A549 (cell line): ENCODE measurements around the gene WSB2. TPM values are rescaled to one million over a fixed set of nuclear protein-coding genes. Genes with fewer than 3 reads are reported as not detected.

Experiments used
- ATAC-seq, 2 experiments: fragments of 200-7000 bp in 1 of 2; fragments of >200 bp in 1 of 2; cut with Nextera tagmentation in 1 of 2; cut with Tn5 transposase in 1 of 2; 3 replicates each; pipeline versions ENCODE4 v1.8.0 to v1.9.1; 2018 to 2020; ENCODE audit warnings: mild to moderate bottlenecking in 1 of 2, moderate library complexity in 1 of 2
- CTCF ChIA-PET: fragments of 300-600 bp; sonication (Branson Sonifier 250); formaldehyde crosslinking; extraction: SDS; loops from one replicate; lab custom pipeline; 2021; ENCODE audit warnings: antibody characterized with exemption, inconsistent platforms; lab: Yijun Ruan, JAX
- POLR2A ChIA-PET: fragments of 350-600 bp; formaldehyde crosslinking; extraction: SDS; loops from one replicate; lab custom pipeline; 2021; ENCODE audit warnings: antibody characterized with exemption, inconsistent platforms; lab: Yijun Ruan, JAX
- DNase-seq, 2 experiments: peaks; one replicate each; pipeline versions ENCODE4 v3.0.0 to v3.0.0-alpha.2; 2011 to 2016; ENCODE audit warnings: low read depth in 1 of 2, low spot score in 1 of 2
- FAIRE-seq: peaks from 2 replicates; lab custom pipeline; 2011; peaks lifted over from hg19 to GRCh38; lab: Jason Lieb, UNC
- H3K27ac ChIP-seq, 2 experiments: fragments of >200 bp; sonication (Bioruptor Twin); formaldehyde crosslinking; 3 replicates each; pipeline ENCODE4 v1.5.1; 2016 to 2017
- H3K4me1 ChIP-seq: fragments of >200 bp; sonication (Bioruptor Twin); formaldehyde crosslinking; 3 replicates; pipeline ENCODE4 v1.6.1; 2016
- H3K4me2 ChIP-seq: fragments of >200 bp; sonication (Bioruptor Twin); formaldehyde crosslinking; 3 replicates; pipeline ENCODE4 v1.6.1; 2016
- H3K4me3 ChIP-seq: fragments of >200 bp; sonication (Bioruptor Twin); formaldehyde crosslinking; 3 replicates; pipeline ENCODE4 v1.5.1; 2016
- H3K9me3 ChIP-seq: fragments of >200 bp; sonication (Bioruptor Twin); formaldehyde crosslinking; 3 replicates; pipeline ENCODE4 v1.6.1; 2016
- BHLHE40 ChIP-seq: IDR thresholded peaks from 2 replicates; pipeline ENCODE4 v1.6.1; 2012; ENCODE audit warnings: low read depth, low read length, inconsistent platforms
- CEBPB ChIP-seq, 2 experiments: fragments of >200 bp in 1 of 2; sonication (Bioruptor Twin) in 1 of 2; formaldehyde crosslinking in 1 of 2; IDR thresholded peaks; 2 replicates each; pipeline ENCODE4 v1.6.1; 2012 to 2016
- CHD4 ChIP-seq: fragments of 200-600 bp; sonication (generic); IDR thresholded peaks from 2 replicates; pipeline ENCODE4 v1.6.1; 2016; ENCODE audit warnings: antibody characterized with exemption, mild to moderate bottlenecking, borderline replicate concordance
- EHMT2 ChIP-seq: fragments of 200-600 bp; sonication (generic); IDR thresholded peaks from 2 replicates; pipeline ENCODE4 v1.6.1; 2016; ENCODE audit warnings: antibody characterized with exemption, low read depth, mild to moderate bottlenecking, moderate library complexity
- EP300 ChIP-seq, 2 experiments: fragments of >200 bp; sonication (Bioruptor Twin); formaldehyde crosslinking; IDR thresholded peaks; 2 replicates in 1 of 2; 3 replicates in 1 of 2; pipeline ENCODE4 v1.6.1; 2016 to 2017
- FOXS1 ChIP-seq: fragments of 250-450 bp; sonication (Bioruptor Pico); IDR thresholded peaks from 2 replicates; pipeline ENCODE4 v1.5.0; 2020; ENCODE audit warnings: mild to moderate bottlenecking, moderate library complexity
- GATA3 ChIP-seq: IDR thresholded peaks from 2 replicates; pipeline ENCODE4 v1.6.1; 2012; ENCODE audit warnings: borderline replicate concordance
- HOXB5 ChIP-seq: fragments of 250-450 bp; sonication (Bioruptor Pico); IDR thresholded peaks from 2 replicates; pipeline ENCODE4 v1.5.0; 2020; ENCODE audit warnings: mild to moderate bottlenecking, moderate library complexity
- JUN ChIP-seq, 2 experiments: fragments of >200 bp; sonication (Bioruptor Twin); formaldehyde crosslinking; IDR thresholded peaks; 2 replicates in 1 of 2; 3 replicates in 1 of 2; pipeline ENCODE4 v1.6.1; 2016 to 2017
- MAFK ChIP-seq: fragments of 450-650 bp; IDR thresholded peaks from 2 replicates; pipeline ENCODE4 v1.6.1; 2014; ENCODE audit not compliant: partially characterized antibody
- MAZ ChIP-seq: fragments of 150-350 bp; IDR thresholded peaks from 2 replicates; pipeline ENCODE4 v1.6.1; 2014; ENCODE audit warnings: antibody characterized with exemption, low read depth, low read length, borderline replicate concordance
- PHF8 ChIP-seq: fragments of 200-600 bp; sonication (generic); IDR thresholded peaks from 2 replicates; pipeline ENCODE4 v1.6.1; 2016; ENCODE audit warnings: low read depth, mild to moderate bottlenecking, antibody characterized with exemption, moderate library complexity, borderline replicate concordance
- POLR2A ChIP-seq: IDR thresholded peaks from 2 replicates; pipeline ENCODE4 v1.6.1; 2012; ENCODE audit warnings: mild to moderate bottlenecking, low read length
- POLR2AphosphoS2 ChIP-seq: conservative IDR thresholded peaks from 2 replicates; pipeline ENCODE4 v1.6.1; 2012; ENCODE audit warnings: low read length, improper control_type of control experiment, inconsistent platforms
- RCOR1 ChIP-seq: fragments of 150-350 bp; IDR thresholded peaks from 2 replicates; pipeline ENCODE4 v1.6.1; 2014; ENCODE audit warnings: antibody characterized with exemption, low read length, low read depth
- ZC3H11A ChIP-seq: fragments of 450-650 bp; IDR thresholded peaks from 2 replicates; pipeline ENCODE4 v1.6.1; 2014; ENCODE audit warnings: antibody characterized with exemption, mild to moderate bottlenecking
- ZFP36 ChIP-seq: fragments of 450-650 bp; IDR thresholded peaks from 2 replicates; pipeline ENCODE4 v1.6.1; 2014; ENCODE audit warnings: borderline replicate concordance; ENCODE audit not compliant: partially characterized antibody
- ZNF302 ChIP-seq: fragments of 250-450 bp; sonication (Bioruptor Pico); IDR thresholded peaks from 2 replicates; pipeline ENCODE4 v1.9.0; 2021; ENCODE audit warnings: inconsistent platforms, mild to moderate bottlenecking, moderate library complexity
- ZSCAN20 ChIP-seq: fragments of 250-450 bp; sonication (Bioruptor Pico); IDR thresholded peaks from 2 replicates; pipeline ENCODE4 v1.8.0; 2022; ENCODE audit warnings: mild to moderate bottlenecking, moderate library complexity
- WGBS: methylation state at CpG from one replicate; pipeline ENCODE4 v1.1.6; 2017; ENCODE audit errors: missing lambda C conversion rate; 5-methylcytosine and 5-hydroxymethylcytosine counted together
- polyA minus RNA-seq: library from RNA; depleted of rRNA, polyadenylated mRNA; stranded (reverse); fragments of >200 nt; gene quantifications from 2 replicates; pipeline ENCODE4 v1.2.3, GENCODE V29; 2011; rRNA and poly(A)+ RNA removed
- polyA plus RNA-seq, 4 experiments: library from polyadenylated mRNA; depleted of rRNA in 3 of 4; stranded (reverse); fragments of >200 nt; fragmentation: RNase III in 1 of 4; extraction: RNeasy Plus Mini Kit Qiagen cat#74134 plus additional on column Dnase treatment in 1 of 4; gene quantifications; 2 replicates in 3 of 4; 3 replicates in 1 of 4; pipeline ENCODE4 v1.2.3, GENCODE V29; 2011 to 2017
- TF ChIP-seq, protein P1 (sequence below): IDR thresholded peaks from 2 replicates; pipeline ENCODE4 v1.6.1; 2012
- TF ChIP-seq, protein P2 (sequence below): fragments of >200 bp; sonication (Bioruptor Twin); formaldehyde crosslinking; IDR thresholded peaks from 3 replicates; pipeline ENCODE4 v1.6.1; 2016

WSB2 gene
- 93.5 and 121 TPM in 2 replicates for polyA plus RNA-seq (2011; rRNA removed)
- polyA plus RNA-seq (2012; cell fraction: cytosol; rRNA removed): 64.8 and 76.5 TPM in 2 replicates
- polyA plus RNA-seq (2012; cell fraction: nucleus; rRNA removed): 27.8 and 39.1 TPM in 2 replicates
- polyA plus RNA-seq (2017; fragmentation: RNase III; extraction: RNeasy Plus Mini Kit Qiagen cat#74134 plus additional on column Dnase treatment): 39.4 to 40.5 TPM (median 40.1 TPM) in 3 replicates
- polyA minus RNA-seq: 262 and 314 TPM in 2 replicates

DNA sequence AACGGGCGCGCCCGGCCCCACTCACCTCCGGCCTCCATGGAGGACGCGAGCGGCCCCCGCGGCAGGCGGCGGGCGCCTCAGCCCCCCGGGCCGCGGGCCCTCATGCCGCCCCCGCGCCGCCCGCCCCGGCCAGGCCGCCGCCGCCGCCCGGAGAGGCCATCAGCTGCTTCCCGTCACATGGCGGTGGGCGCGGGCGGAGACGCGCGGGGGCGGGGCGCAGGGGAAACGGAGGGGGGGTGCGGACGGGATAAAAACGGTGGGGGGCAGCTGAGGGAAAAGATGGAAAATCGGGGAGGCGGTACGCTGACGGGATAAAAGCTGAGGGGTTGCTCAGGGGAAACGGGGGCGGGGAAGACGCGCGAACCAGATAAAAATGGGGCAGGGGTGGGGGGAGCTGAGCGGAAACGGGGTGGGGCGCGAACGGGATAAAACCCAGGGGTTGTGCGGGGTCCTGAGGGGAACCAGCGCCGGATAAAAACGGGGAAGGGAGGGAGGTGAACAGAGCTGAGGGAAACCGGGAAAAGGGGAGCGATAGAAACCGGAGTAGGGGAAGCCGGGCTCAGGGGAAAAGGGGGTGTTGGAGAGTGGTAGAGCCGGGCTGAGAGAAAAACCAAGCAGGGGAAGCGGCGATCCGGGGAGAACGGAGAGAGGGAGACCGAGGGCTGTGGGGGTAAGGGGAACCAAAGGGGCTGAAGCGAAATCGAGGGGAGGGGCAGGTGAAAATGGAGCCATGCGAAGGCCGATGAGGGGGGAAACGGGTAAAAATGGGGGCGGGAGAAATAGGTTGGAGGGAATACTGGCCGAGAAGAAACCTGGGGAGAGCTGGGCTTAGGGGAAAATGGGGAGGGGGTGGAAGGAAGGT lies at the start of gene WSB2:
Gene WSB2, minus strand, starts transcription at position 169 of the 862 bp plus-strand sequence. Its CDS starts 131 bp downstream, at position 38.
- peak; percentile 41 to 48 for ATAC-seq

DNA sequence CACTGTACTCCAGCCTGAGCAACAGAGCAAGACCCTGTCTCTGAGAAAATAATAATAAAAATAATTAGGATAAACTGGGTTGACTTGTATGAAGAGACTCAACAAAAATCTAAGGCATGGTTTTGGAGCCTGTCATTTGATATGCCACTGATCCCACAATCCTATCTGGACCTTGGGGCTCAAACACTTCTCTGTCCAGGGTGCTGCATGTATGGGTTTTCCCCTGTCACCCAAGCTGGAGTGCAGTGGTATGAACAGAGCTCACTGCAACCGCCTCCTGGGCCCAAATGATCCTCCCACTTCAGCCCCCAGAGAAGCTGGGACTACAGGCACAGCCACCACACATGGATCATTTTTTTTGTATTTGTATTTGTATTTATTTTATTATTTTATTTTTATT lies 48.1 kb upstream of the WSB2 start:
- H3K4me2 ChIP-seq: no peak overlapping the region
- DNase-seq: no peak
- H3K4me3 ChIP-seq: no peak overlapping the region
- 88% methylated on average over 1 of the region's 1 CpG for WGBS
- TF ChIP-seq BHLHE40 (no peak), POLR2AphosphoS2 (no peak), CEBPB (IDR thresholded peaks at IDR 0.05) (no peak), RCOR1 (no peak)
- TF ChIP-seq, all 56 proteins: peak for 0
- ATAC-seq (no peak), FAIRE-seq (no peak)
- POLR2A ChIA-PET: no interaction called here
- H3K9me3 ChIP-seq: no peaks in the 10 kb centered on the region
- CTCF ChIA-PET: interaction anchor here (4.1 kb wide), 1 partner anchor 12 kb away, joined by 23 read pairs; no protein-coding TSS in a partner anchor
- H3K27ac ChIP-seq: no peak overlapping the region
- no peaks in the 10 kb centered on the region for H3K4me1 ChIP-seq

More for the DNA sequence above, at the start of gene WSB2:
- TF ChIP-seq GATA3: peak; percentile 5; the same call in 1 of the 2 replicates
- TF ChIP-seq JUN (IDR thresholded peaks at IDR 0.05): peak; percentile 23 to 70; a peak in 4 of 5 replicates
- peak; percentile 30; the same call in 1 of the 2 replicates for TF ChIP-seq PHF8
- no peak for TF ChIP-seq FOXS1 (CRISPR knock-in tag)
- TF ChIP-seq, protein P1, sequence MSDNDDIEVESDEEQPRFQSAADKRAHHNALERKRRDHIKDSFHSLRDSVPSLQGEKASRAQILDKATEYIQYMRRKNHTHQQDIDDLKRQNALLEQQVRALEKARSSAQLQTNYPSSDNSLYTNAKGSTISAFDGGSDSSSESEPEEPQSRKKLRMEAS: peak; percentile 43
- TF ChIP-seq CEBPB (IDR thresholded peaks at IDR 0.05): no peak
- peak; percentile 49 for TF ChIP-seq POLR2A
- TF ChIP-seq, protein P2, sequence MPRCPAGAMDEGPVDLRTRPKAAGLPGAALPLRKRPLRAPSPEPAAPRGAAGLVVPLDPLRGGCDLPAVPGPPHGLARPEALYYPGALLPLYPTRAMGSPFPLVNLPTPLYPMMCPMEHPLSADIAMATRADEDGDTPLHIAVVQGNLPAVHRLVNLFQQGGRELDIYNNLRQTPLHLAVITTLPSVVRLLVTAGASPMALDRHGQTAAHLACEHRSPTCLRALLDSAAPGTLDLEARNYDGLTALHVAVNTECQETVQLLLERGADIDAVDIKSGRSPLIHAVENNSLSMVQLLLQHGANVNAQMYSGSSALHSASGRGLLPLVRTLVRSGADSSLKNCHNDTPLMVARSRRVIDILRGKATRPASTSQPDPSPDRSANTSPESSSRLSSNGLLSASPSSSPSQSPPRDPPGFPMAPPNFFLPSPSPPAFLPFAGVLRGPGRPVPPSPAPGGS: 0 out of 3 replicates have a peak, but pooled peaks have one; percentile 16
- TF ChIP-seq, all 56 proteins: peak for 6
- Histone ChIP-seq H3K27ac (peak within 1 kb of the TSS; percentile 98 to 100), H3K9me3 (no peaks in the 10 kb centered on the region), H3K4me3 (peak within 1 kb of the TSS; percentile 87), H3K4me2 (peak within 1 kb of the TSS; percentile 82), H3K4me1 (peaks cover 51% of the 10 kb centered on the region)
- WGBS: under 1% methylated on average over 19 of the region's 76 CpGs
- no peak for FAIRE-seq
- DNase-seq: peak; percentile 49 to 56
- POLR2A ChIA-PET: interaction anchor here (0.6 to 2.9 kb wide), 7 partner anchors 9 to 75 kb away, joined by 3 to 13 read pairs (median 5); partner anchors contain the start of genes PEBP1, RFC5 and VSIG10
- CTCF ChIA-PET: interaction anchor here (0.5 to 3.9 kb wide), 7 partner anchors 9 to 443 kb away, joined by 3 to 19 read pairs (median 4); no protein-coding TSS in a partner anchor

DNA sequence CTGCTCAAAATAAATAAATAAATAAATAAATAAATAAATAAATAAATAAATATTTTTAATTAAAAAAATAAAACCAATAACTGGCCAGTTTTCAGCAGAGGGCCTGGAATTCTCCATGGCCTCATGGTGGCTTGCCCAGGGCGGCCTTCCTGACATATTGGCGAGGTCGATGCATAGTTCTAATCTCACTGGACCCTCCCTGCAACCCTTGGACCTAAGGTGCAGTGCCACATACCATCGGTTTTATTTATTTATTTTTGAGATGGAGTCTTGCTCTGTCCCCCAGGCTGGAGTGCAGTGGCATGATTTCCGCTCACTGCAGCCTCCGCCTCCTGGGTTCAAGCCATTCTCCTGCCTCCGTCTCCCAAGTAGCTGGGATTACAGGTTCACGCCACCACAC lies 46.7 kb upstream of the WSB2 start:
- DNase-seq (no peak), ATAC-seq (no peak), FAIRE-seq (no peak)
- H3K27ac ChIP-seq: no peak overlapping the region
- no peak for TF ChIP-seq BHLHE40
- no peak for TF ChIP-seq ZSCAN20
- peak; percentile 20; the same call in 1 of the 2 replicates for TF ChIP-seq ZC3H11A
- WGBS: 93% methylated on average over 8 of the region's 8 CpGs
- POLR2A ChIA-PET: no interaction called here
- CTCF ChIA-PET: interaction anchor here (0.9 to 4.1 kb wide), 4 partner anchors 10 to 268 kb away, joined by 3 to 23 read pairs (median 4); partner anchors contain the start of gene SUDS3
- H3K4me1 ChIP-seq: peaks cover 2% of the 10 kb centered on the region; the same call in 2 of the 3 replicates
- no peak overlapping the region for H3K4me3 ChIP-seq
- H3K9me3 ChIP-seq: no peaks in the 10 kb centered on the region
- no peak overlapping the region for H3K4me2 ChIP-seq

DNA sequence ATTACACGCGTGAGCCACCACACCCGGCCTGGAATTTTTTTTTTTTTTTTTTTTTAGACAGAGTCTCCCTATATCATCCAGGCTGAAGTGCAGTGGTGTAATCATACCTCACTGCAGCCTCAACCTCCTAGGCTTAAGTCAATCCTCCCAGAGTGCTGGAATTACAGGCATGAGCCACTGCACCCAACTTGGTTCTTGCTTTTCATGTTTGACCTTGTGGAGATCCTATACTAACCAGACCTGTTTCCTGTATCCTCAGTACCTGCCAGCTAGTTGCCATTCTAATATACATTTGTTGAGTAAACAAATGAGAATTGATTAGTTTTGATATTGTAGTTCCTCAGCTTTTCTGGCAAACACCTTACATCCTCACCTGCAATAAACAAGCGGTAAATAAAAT lies 46.0 kb upstream of the WSB2 start:
- 87% methylated on average over 4 of the region's 4 CpGs for WGBS
- no peak for TF ChIP-seq PHF8
- TF ChIP-seq CHD4: no peak
- no peak for TF ChIP-seq ZNF302 (CRISPR knock-in tag)
- TF ChIP-seq MAZ: no peak
- TF ChIP-seq ZFP36: no peak
- no peak for TF ChIP-seq EP300 (IDR thresholded peaks at IDR 0.05)
- no peak for TF ChIP-seq MAFK
- TF ChIP-seq EHMT2: no peak
- TF ChIP-seq HOXB5 (CRISPR knock-in tag): no peak
- ATAC-seq (no peak), DNase-seq (no peak), FAIRE-seq (no peak)
- ChIA-PET CTCF (interaction anchor here (1.0 to 4.1 kb wide), 3 partner anchors 14 to 269 kb away, joined by 3 to 23 read pairs (median 3); partner anchors contain the start of gene SUDS3), POLR2A (no interaction called here)
- no peak overlapping the region for H3K27ac ChIP-seq
- peaks cover 9% of the 10 kb centered on the region for H3K4me1 ChIP-seq
- no peak overlapping the region for H3K4me3 ChIP-seq
- no peak overlapping the region for H3K4me2 ChIP-seq
- H3K9me3 ChIP-seq: no peaks in the 10 kb centered on the region
